Neural progenitor cell (in vitro differentiated cells): ENCODE results near the gene ZNF429.

Source experiments
- EZH2 ChIP-seq: fragments of 200-600 bp; sonication (generic); IDR thresholded peaks from 2 replicates; pipeline ENCODE4 v1.6.1; 2017; ENCODE audit warnings: antibody characterized with exemption, mild to moderate bottlenecking, moderate library complexity
- TF ChIP-seq, protein P1 (sequence below): fragments of 200-600 bp; sonication (generic); IDR thresholded peaks from 2 replicates; pipeline ENCODE4 v1.5.1; 2017; ENCODE audit warnings: antibody characterized with exemption, mild to moderate bottlenecking

DNA sequence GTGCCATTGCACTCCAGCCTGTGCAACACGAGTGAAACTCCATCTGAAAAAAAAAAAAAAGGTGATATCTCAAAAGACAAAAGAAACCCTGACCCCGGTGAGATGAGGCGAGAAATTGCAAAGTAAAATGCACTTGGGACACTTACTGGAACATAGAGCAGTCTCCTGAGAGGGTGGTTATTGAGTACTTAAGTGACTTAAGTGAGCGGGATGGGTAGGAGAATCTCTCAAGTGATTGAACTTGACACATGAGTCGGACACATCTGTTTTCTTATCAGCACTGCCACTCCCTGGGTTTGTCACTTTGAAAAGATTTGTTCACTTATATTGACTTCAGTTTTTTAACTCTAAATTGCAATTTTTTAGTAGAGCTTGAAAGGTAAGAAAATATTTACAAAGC, 2.8 kb downstream of the ZNF429 start:
- TF ChIP-seq, protein P1, sequence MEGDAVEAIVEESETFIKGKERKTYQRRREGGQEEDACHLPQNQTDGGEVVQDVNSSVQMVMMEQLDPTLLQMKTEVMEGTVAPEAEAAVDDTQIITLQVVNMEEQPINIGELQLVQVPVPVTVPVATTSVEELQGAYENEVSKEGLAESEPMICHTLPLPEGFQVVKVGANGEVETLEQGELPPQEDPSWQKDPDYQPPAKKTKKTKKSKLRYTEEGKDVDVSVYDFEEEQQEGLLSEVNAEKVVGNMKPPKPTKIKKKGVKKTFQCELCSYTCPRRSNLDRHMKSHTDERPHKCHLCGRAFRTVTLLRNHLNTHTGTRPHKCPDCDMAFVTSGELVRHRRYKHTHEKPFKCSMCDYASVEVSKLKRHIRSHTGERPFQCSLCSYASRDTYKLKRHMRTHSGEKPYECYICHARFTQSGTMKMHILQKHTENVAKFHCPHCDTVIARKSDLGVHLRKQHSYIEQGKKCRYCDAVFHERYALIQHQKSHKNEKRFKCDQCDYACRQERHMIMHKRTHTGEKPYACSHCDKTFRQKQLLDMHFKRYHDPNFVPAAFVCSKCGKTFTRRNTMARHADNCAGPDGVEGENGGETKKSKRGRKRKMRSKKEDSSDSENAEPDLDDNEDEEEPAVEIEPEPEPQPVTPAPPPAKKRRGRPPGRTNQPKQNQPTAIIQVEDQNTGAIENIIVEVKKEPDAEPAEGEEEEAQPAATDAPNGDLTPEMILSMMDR = no peak
- TF ChIP-seq EZH2 = no peak
